Measurements from ENCODE around the gene DRAM1.

GRCh38 chr12:101891462-101891971, 14.1 kb downstream of the DRAM1 start:
- TF ChIP-seq CTCF (IDR thresholded peaks at IDR 0.05) (no peak), ZFX (IDR thresholded peaks at IDR 0.05; ENCODE audit: borderline replicate concordance) (no peak)
